Kidney tubule cell (primary cell): ENCODE results near the gene RIT1.

ENCODE experiments used
- DNase-seq: peaks from one replicate; pipeline ENCODE4 v3.0.0-alpha.2; 2018; ENCODE audit warnings: low spot score

RIT1 gene

GRCh38 chr1:155892796-155893195 lies 18.4 kb downstream of the RIT1 start:
- DNase-seq, result peak; percentile 85

DNA sequence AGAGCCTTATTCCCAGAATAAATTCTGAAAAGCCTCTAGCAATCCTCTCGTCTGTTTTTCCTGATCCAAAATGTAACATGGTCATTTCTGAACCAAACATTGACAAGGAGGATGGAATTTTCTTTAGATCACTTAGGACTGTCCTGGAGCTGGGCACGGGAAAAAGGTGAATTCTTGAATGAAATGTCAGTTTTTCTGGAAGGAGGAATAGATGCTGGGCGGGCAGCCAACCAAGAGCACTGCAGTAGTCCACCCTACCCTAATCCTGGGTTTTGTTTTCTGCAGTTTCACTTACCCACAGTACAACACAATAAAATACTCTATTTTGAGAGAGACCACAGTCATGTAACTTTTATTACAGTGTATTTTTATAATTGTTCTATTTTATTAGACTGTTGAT lies 20.9 kb downstream of the RIT1 start:
- no peak for DNase-seq

DNA sequence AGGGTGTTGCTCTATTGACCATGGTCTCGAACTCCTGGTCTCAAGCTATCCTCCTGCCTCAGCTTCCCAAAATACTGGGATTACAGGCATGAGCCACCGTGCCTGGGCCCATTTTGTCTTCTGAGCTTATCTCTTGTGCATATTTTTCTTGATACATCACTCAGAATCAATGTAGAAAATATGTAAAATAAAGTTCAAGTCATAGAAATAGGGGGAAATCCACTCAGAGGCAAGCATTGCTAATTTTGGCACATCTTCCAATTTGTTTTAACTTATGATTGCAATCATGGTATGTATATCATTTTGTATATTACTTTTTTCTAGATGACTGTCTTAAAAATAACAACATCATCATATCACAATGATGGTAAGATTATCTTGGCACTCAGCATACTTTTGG lies 21.6 kb downstream of the RIT1 start:
- DNase-seq, result no peak

GRCh38 chr1:155888481-155888880 lies 22.7 kb downstream of the RIT1 start:
- no peak for DNase-seq

DNA sequence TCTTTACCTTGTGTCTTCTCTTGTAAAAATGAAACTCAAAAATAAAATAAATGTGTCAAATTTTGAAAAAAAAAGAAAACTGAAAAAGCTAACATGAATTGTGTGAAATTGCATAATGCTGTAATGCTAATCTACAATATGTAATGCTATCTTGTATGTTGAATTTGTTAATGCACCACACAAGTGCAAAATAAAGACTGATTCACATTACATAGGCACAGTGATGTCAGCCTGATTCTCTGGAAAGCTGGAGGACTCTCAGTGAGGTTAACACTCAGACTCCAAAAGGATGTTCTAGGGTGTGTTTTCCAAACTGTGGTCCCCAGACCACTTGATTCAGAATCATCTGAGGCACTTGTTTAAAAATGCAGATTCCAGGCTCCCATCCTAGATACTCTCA lies 26.2 kb downstream of the RIT1 start:
- DNase-seq, result no peak

DNA sequence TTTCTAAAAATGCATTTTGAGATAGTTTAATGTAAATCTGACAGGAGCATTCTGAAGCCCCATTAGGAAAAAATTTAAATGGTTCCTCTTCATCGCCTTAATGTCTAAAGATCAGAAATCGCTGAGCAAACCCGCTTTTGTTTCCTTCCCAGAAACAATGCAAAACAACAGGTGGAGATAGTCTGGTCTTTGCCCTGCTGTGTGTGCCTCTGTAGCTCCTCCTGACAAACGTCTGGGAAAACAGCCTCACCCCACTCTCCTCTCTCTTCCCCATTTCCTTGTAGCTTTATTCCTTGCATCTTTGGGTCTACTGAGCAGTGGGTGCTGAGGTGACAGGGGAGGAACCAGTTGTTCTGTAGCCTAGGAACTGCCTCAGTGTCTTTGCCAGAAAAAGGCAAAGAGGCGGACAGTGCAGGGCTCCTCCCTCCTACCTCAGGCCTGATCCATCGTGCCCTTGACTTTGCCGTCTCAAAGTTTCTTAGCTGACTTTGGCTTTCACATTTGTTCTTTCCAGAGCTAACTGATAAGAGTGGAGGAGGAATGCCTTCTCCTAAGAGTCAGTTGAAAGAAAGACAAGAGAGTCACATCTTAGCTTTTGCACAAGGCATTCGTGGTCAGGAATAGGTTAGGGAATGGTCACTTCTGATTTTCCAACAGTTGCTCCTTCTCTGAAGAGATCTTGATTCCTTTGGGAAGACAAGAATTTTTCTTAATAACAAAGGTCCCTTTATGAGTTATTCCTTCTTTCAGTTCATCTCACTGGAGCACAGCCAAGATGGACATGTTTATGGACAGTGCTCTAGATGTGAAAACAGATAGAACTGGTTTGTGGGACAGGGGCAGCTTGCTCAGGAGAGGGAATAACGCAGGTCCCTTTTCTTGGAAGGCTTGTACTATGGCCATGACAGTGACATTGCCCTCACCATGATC lies 26.9 kb downstream of the RIT1 start:
- DNase-seq, result no peak

DNA sequence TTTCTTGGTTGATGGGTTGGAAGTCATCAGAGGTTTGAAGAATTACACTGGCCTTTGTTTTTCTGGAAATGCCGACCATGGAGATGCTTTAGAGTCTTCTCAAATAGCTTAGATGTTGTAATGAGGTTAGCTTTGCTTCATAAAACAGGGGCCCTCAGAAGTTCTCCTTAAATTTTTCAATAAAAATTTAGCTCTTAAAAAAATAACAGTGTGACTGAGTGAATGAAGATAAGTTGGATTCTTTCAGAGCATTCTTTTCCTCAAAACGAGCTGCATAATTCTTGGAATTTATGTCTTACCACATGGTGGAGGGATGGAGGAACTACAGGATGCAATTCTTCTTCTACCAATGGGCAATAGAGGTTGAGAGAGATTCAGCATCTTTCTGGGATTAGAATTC lies 28.4 kb downstream of the RIT1 start:
- DNase-seq, result no peak

- no peak for DNase-seq
These were observed 28.9 kb downstream of the RIT1 start for GRCh38 chr1:155882235-155882634.

DNA sequence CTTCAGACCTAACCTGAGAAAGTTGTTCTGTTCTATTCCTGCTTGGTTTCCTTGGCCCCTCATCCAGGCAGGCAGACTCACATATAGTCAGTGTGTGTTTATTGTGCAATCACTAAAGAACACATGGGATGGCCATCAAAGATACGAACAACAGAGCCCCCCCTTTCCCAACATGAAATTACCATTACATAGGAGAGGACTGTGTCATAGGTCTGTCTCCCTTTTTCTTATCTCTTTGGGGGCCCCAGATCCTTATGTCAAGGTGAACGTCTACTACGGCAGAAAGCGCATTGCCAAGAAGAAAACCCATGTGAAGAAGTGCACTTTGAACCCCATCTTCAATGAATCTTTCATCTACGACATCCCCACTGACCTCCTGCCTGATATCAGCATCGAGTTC lies 30.2 kb downstream of the RIT1 start:
- DNase-seq, result no peak

DNA sequence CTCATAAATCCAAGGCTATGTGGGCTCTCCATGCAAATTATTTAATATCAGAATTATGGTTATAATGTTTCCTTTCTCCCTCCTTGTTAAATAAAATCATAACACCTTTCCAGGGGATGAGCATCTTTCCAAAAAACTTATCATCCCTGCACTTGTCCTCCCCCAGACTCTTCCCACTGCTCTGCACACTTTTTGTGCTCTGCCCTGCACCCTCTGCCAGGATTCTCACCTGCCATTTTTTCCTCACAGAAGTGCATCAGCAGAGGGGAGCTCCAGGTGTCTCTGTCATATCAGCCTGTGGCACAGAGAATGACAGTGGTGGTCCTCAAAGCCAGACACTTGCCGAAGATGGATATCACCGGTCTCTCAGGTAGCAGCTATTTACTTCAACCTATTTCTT lies 30.9 kb downstream of the RIT1 start:
- DNase-seq, result no peak

DNA sequence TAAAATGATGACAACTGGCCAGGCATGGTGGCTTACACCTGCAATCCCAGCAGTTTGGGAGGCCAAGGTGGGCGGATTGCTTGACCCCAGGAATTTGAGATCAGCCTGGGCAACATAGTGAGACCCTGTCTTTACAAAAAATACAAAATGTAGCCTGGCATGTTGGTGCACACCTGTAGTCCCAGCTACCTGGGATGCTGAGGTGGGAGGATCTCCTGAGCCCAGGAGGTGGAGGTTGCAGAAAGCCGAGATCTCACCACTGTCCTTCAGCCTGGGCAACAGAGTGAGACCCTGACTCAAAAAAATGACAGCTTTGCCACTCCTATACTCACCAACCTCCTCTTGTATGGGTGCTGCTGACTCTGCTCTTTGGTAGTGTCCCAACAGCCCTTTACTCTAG lies 33.2 kb downstream of the RIT1 start:
- DNase-seq, result no peak

DNA sequence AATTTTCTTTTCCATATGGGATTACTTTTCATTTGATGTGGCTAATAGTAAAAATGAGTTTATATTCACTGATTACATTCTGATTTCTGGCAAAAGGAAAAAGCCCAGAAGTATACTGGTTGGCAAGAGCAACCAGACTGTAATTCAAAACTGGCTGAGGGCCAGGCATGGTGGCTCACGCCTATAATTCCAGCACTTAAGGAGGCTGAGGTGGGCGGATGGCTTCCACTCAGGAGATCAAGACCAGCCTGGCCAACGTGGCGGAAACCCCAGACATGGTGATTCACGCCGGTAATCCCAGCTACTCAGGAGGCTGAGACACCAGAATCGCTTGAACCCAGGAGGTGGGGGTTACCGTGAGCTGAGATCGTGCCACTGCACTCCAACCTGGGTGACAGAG lies 37.3 kb downstream of the RIT1 start:
- peak; percentile 64 for DNase-seq

DNA sequence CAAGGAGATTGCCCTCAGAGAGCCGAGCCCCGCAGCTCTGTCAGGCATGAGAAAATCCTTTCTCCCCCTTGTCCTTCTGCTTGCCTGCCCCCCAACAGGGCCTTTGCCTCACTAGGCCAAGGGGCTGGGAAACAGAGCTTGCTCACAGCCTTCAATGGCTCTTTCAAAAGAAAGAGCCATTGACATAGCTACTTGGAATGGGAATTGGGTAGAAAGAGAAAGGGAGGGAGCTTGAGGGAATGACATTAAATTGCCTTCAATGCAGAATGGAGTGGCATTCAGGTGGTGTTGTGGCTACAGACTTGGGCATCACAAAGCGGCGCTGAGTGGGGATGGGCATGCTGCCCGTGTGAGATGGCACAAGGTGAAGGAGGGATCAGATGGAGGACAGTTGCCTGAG lies 38.6 kb downstream of the RIT1 start:
- DNase-seq, result no peak

GRCh38 chr1:155871390-155871789 lies 39.8 kb downstream of the RIT1 start:
- DNase-seq, result no peak

DNA sequence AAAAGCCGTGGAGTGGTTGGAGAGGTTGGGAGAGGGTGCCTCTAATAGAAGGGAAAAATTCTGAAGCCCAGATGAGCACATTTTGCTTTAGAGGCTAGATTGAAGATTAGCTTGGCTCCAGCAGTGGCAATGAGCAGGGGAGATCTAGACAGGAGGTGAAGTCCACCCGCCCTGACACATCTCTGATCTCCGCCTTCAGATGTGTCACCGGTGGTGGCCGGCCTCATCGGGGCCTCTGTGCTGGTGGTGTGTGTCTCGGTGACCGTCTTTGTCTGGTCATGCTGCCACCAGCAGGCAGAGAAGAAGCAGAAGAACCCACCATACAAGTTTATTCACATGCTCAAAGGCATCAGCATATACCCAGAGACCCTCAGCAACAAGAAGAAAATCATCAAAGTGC lies 43.4 kb downstream of the RIT1 start:
- DNase-seq, result no peak

- DNase-seq, result no peak
These were observed 46.8 kb downstream of the RIT1 start for GRCh38 chr1:155864393-155864792.

- DNase-seq, result no peak
These were observed 49.3 kb downstream of the RIT1 start for GRCh38 chr1:155861896-155862295.

DNA sequence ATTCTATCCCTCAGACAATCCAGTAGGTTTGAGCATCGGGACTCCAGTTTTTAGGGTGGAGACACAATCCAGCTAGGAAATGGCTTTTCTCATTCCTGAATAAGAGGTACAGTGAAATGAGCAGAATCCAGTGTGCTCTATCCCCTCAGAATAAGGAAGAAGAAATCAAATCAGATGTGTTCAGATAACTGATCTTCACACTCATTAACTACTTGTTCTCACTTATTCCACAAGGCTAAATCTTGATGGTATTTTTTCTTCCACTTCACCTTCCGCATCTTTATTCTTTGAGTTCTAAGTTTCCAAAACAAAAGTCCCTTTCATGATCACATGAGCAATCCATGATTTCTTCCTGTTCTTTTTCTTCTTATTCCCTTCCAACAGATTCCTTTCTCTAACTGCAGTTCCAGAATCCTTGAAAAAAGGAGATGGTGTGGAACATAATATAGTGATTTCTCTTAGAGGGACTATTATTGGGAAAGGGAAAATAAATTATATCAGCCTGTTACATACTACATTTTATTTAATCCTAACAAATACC lies 50.1 kb downstream of the RIT1 start:
- DNase-seq, result no peak

DNA sequence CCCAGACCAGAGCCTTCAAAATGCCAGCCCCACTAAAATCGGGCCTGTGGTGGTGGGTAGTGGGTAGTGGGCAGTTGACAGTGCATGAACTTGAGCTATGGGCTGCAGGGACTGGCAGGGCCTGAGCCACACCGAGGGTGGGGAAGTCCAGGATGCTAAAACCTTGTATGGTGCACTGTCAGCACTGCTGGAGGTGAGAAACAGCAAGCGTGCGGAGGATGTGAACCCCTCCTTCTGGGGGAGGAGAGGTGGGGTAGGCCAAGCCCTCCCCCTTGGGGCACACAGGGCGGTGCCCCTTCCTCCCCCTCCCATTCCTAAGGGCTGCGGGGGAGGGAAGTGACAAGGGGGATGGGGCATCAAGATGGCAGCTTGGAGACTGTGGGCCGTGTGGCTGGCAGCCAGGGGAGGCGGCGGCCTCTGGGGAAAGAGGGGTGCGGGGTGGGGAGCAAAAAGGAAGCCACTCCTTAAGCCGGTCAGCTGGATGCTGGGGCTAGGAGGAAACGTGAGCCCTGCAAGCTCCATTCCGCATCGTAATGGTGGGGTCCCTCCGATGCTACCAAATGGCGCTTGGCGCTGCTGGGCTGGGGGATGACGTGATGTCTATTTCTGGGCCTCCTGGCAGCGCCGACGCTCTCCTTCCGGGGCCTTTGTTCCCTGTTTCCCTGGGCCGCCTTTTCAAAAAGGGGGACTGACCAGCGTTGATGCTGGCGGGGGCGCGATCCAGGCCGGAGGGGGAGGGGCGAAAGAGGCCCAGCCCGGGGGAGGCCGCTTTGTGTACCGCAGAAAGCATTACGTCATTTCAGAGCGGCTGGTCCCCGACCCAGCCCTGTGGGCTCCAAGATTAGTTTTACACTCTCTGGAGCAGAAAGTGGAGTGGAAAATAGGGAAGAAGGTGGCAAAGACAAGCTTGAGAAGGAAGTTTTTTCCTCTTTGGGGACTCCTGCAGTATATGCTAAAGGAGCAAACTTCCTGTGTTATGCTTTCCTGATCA lies 51.0 kb downstream of the RIT1 start:
- DNase-seq, result peak; percentile 71

GRCh38 chr1:155859234-155859829 lies 51.8 kb downstream of the RIT1 start, which contains the start of gene SYT11:
TSS of gene SYT11 (plus strand) at chr1:155859567. CDS start at chr1:155859762, 195 bp downstream.
- peak; percentile 97 for DNase-seq

- DNase-seq, result no peak
These were observed 52.3 kb downstream of the RIT1 start for GRCh38 chr1:155858800-155859233.
